Adrenal gland (tissue), 12 donors: ENCODE data around the gene EPB41L4B. TPM values are rescaled to one million over a fixed set of nuclear protein-coding genes. Genes with fewer than 3 reads are reported as not detected.

ENCODE experiments used
- DNase-seq, 7 donors: peaks; one replicate each; pipeline ENCODE4 v3.0.0-alpha.2; 2019 to 2020
- H3K27ac ChIP-seq, 5 donors: fragments of 200-600 bp; sonication (generic) in 4 of 5; 1 replicate in 3 of 5; 2 replicates in 2 of 5; pipeline versions ENCODE4 v1.5.1 to v1.8.0; 2016 to 2020; ENCODE audit warnings: mild to moderate bottlenecking in 1 of 5
- H3K27me3 ChIP-seq: fragments of 200-600 bp; 2 replicates; pipeline ENCODE4 v1.8.0; 2021
- H3K36me3 ChIP-seq, 2 donors: fragments of 200-600 bp; replicated peaks in 1 of 2; 1 replicate in 1 of 2; 2 replicates in 1 of 2; pipeline versions ENCODE4 v1.5.1 to v1.8.0; 2018 to 2022
- H3K4me1 ChIP-seq, 2 donors: fragments of 200-600 bp; replicated peaks in 1 of 2; 1 replicate in 1 of 2; 2 replicates in 1 of 2; pipeline versions ENCODE4 v1.5.1 to v1.8.0; 2018 to 2021
- H3K4me3 ChIP-seq, 4 donors: fragments of 200-600 bp; sonication (generic) in 3 of 4; one replicate each; pipeline ENCODE4 v1.5.1; 2016 to 2018
- H3K9me3 ChIP-seq, 3 donors: fragments of 200-600 bp; sonication (generic) in 1 of 3; replicated peaks in 1 of 3; 1 replicate in 2 of 3; 2 replicates in 1 of 3; pipeline versions ENCODE4 v1.5.1 to v1.8.0; 2016 to 2021
- CTCF ChIP-seq, 6 experiments: fragments of 450-650 bp in 4 of 6; fragments of 200-600 bp in 2 of 6; sonication (generic) in 1 of 6; IDR thresholded peaks; 1 replicate in 5 of 6; 2 replicates in 1 of 6; pipeline versions ENCODE4 v1.5.1 to v1.8.0; 2016 to 2021; ENCODE audit warnings: antibody characterized with exemption in 6 of 6, mild to moderate bottlenecking in 2 of 6, moderate library complexity in 1 of 6
- POLR2A ChIP-seq, 2 donors: fragments of 450-650 bp; IDR thresholded peaks; one replicate each; pipeline ENCODE4 v1.6.1; 2017; ENCODE audit warnings: antibody characterized with exemption in 2 of 2, mild to moderate bottlenecking in 2 of 2, moderate library complexity in 1 of 2
- WGBS, 4 donors: extraction: QIAGEN DNeasy Blood & Tissue Kit in 2 of 4; methylation state at CpG; one replicate each; pipeline versions ENCODE4 v1.1.5 to v1.1.7; 2013 to 2017; 5-methylcytosine and 5-hydroxymethylcytosine counted together
- intact Hi-C, 2 donors: fragments of 100-400 bp; cut with DNase I; formaldehyde crosslinking; loops; one replicate each; pipeline versions ENCODE4 v1.14.1 to v1.15.0; 2022 to 2023
- polyA plus RNA-seq, 3 donors: library from polyadenylated mRNA; stranded (reverse); fragments of 200-250 nt in 2 of 3; fragments of 350-450 nt in 1 of 3; fragmentation: Illumina TruSeq in 1 of 3; extraction: RNeasy Lipid Tissue Mini Kit (QIAGEN cat#74804) in 1 of 3; gene quantifications; one replicate each; pipeline ENCODE4 v1.2.3, GENCODE V29; 2013 to 2014
- total RNA-seq, 9 donors: library from RNA; depleted of rRNA in 4 of 9; stranded (reverse); fragments of >200 nt in 4 of 9; fragments of 120-200 nt in 1 of 9; fragmentation: NEBNext Ultra II Directional in 1 of 9; extraction: Animal tissue kit (Norgen Biotek cat#: 25700) in 1 of 9; gene quantifications; one replicate each; pipeline versions ENCODE4 v1.1.0 to v1.2.4, GENCODE V29; 2013 to 2023
- donor health status: healthy with polysubstance abuse.
- donor health status: Bipolar disorder and iron deficiency.
- donor health status: DM: yes; HTN: yes; CAD: no.
- donor health status: DM: no; HTN: no; CAD: no.
- donor health status: DM: no; HTN: no; CAD: no.
- donor health status: DM: yes; HTN: yes; CAD: no.

The EPB41L4B gene
- total and polyA plus RNA-seq, 12 donors: 7.4 to 37.2 (median 18.7) TPM

GRCh38 chr9:109320331-109320741, 523 bp downstream of the EPB41L4B start:
- H3K4me3 ChIP-seq: peak overlapping the region in 1 of 4 donors; percentile 61
- peak overlapping the region in 1 of 5 donors; percentile 5 for H3K27ac ChIP-seq

GRCh38 chr9:109319626-109320241, 1.1 kb downstream of the EPB41L4B start:
- H3K27me3 ChIP-seq: no peaks in the 10 kb centered on the region
- peak in 5 of 7 donors; percentile 36 to 46 (median 40) for DNase-seq
- peak overlapping the region in 2 of 4 donors; percentile 22 to 61 for H3K4me3 ChIP-seq
- H3K4me1 ChIP-seq: peaks cover 0 to 35% of the 10 kb centered on the region in 2 donors
- H3K9me3 ChIP-seq: no peaks in the 10 kb centered on the region
- H3K27ac ChIP-seq: peak overlapping the region in 3 of 5 donors; percentile 5 to 49 (median 38)
- intact Hi-C loops: loop anchor here (5.0 to 10.0 kb wide), 4 partner anchors 72 to 127 kb away; no protein-coding TSS in a partner anchor
- H3K36me3 ChIP-seq: no peaks in the 10 kb centered on the region
- WGBS, 4 donors: 3 to 4% (median 4%) methylated on average over 19 to 42 of the region's 42 CpGs
- no peak for TF ChIP-seq POLR2A (IDR thresholded peaks at IDR 0.05)
- TF ChIP-seq CTCF (IDR thresholded peaks at IDR 0.05): no peak

More at GRCh38 chr9:109320331-109320741, 523 bp downstream of the EPB41L4B start:
- peaks cover 0 to 35% of the 10 kb centered on the region in 2 donors for H3K4me1 ChIP-seq
- no peaks in the 10 kb centered on the region for H3K36me3 ChIP-seq
- H3K9me3 ChIP-seq: no peaks in the 10 kb centered on the region
- H3K27me3 ChIP-seq: no peaks in the 10 kb centered on the region
- TF ChIP-seq POLR2A (IDR thresholded peaks at IDR 0.05) (no peak), CTCF (IDR thresholded peaks at IDR 0.05) (no peak)
- no peak for DNase-seq
- intact Hi-C loops: loop anchor here (5.0 to 10.0 kb wide), 2 partner anchors 126 to 128 kb away; no protein-coding TSS in a partner anchor
- 0 to 1% (median 1%) methylated on average over 3 to 77 of the region's 77 CpGs; no CpG with 5 or more reads in 1 of the 4 donors for WGBS, 4 donors

DNA sequence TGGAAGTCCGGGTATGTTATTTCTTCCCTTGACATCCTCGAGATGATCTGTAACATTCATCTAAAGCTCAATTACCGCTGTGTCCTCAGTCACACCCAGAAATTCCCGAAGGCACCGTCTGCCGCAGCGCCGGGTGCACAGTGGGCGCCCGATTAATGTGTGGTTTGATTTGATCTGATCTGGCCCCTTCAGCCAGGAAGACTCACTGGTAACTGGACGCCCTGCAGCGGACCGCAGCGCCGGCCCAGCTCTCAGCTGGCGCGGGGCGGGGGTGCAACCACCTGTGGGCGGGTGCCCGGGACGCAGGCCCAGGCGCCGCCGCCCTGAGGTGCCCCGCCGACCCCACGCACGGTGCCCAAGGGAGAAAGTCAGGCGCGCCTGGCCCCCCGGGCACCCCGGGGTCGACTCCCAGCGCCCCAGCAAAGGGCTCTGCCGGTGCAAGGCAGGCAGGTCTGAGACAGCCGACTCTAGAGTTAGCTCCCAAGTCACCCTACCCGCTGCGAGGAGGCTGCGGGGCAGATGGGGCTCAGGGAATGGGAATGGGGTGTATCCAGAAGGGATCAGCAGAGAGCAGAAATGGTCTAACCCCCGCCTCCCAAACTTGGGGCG, 1.7 kb downstream of the EPB41L4B start:
- Histone ChIP-seq H3K4me1 (peaks cover 0 to 35% of the 10 kb centered on the region in 2 donors), H3K27ac (peak overlapping the region in 2 of 5 donors; percentile 38 to 49), H3K4me3 (peak overlapping the region in 1 of 4 donors; percentile 61), H3K27me3 (no peaks in the 10 kb centered on the region), H3K36me3 (no peaks in the 10 kb centered on the region), H3K9me3 (no peaks in the 10 kb centered on the region)
- WGBS, 4 donors: 9 to 30% (median 18%) methylated on average over 2 to 41 of the region's 41 CpGs
- TF ChIP-seq CTCF (IDR thresholded peaks at IDR 0.05) (no peak), POLR2A (IDR thresholded peaks at IDR 0.05) (no peak)
- peak in 4 of 7 donors; percentile 33 to 42 (median 41) for DNase-seq
- intact Hi-C loops: loop anchor here (5.0 to 10.0 kb wide), 2 partner anchors 72 to 74 kb away; no protein-coding TSS in a partner anchor

DNA sequence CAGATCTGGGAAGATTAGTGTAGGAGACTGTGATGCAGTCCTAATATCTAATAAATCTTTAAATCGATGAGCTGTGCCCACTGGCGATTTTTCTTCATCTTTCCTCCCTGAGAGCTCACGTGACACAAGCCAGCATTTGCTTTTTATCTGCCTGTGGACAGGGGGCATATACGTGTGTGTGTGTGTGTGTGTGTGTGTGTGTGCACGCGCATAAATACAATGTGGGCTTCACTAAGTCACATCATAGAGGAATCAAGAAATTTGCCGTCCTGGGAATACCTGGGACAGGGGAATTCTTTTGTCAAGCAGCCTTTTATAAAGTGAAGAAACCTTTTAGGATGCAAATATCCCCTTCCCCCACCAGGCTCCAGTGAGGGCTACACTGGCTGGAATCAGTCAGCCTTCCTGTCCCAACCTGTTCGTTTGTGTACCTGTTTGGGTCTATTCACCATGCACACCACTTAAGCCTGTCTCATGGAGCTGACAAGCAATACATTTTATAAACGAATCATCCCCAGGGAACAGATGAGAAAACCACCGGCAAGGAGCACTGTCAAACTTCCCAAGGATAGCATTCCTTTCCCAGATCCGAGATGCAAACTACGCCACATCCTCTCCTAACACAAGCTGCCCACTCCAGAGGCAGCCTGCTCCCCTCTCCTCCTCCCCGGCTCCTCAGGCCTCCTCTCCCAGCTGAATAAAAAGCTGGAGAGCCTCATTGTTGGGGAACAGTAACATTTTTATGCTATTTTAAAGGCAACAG, 2.7 kb downstream of the EPB41L4B start:
- H3K4me1 ChIP-seq: peaks cover 0 to 35% of the 10 kb centered on the region in 2 donors
- no peak for TF ChIP-seq CTCF (IDR thresholded peaks at IDR 0.05)
- no peak for TF ChIP-seq POLR2A (IDR thresholded peaks at IDR 0.05)
- intact Hi-C loops: loop anchor here (5.0 to 10.0 kb wide), 2 partner anchors 71 to 73 kb away; no protein-coding TSS in a partner anchor
- H3K36me3 ChIP-seq: no peaks in the 10 kb centered on the region
- H3K27me3 ChIP-seq: no peaks in the 10 kb centered on the region
- no peak for DNase-seq
- H3K4me3 ChIP-seq: no peak overlapping the region
- no peaks in the 10 kb centered on the region for H3K9me3 ChIP-seq
- H3K27ac ChIP-seq: peak overlapping the region in 1 of 5 donors; percentile 49
- WGBS, 4 donors: 47 to 52% (median 48%) methylated on average over 10 to 13 of the region's 13 CpGs
